Placental epithelial cell (primary cell): ENCODE data around the gene POLR1B. TPM values are rescaled to one million over a fixed set of nuclear protein-coding genes. Genes with fewer than 3 reads are reported as not detected.

Experiments used
- small RNA-seq: library from RNA; depleted of rRNA; stranded (forward); fragments of <200 nt; gene quantifications from one replicate; pipeline ENCODE3, GENCODE V24; 2012
- total RNA-seq: library from RNA; depleted of rRNA; stranded (reverse); fragments of >200 nt; gene quantifications from 2 replicates; pipeline ENCODE4 v1.2.3, GENCODE V29; 2012

Gene POLR1B
- 6.7 and 8.2 TPM in 2 replicates for total RNA-seq

GRCh38 chr2:112542123-112542983 lies at the start of gene POLR1B:
POLR1B (plus strand) TSS chr2:112542465; CDS start chr2:112542495, 30 bp downstream.

GRCh38 chr2:112584134-112584890 lies 42.0 kb downstream of the POLR1B start, which contains the start of gene CHCHD5:
CHCHD5 (plus strand) TSS chr2:112584609; CDS start chr2:112584648, 39 bp downstream.

Small RNAs within 50 kb of the gene (small RNA-seq; reads per million reads assigned to genes)
- gene RF00019, result not detected

Other genes starting within 250 kb of the POLR1B start
- gene RGPD8, start 108.8 kb upstream of the POLR1B start, total RNA-seq, result 6.6 and 8.2 TPM in 2 replicates
- 11.8 and 21.6 TPM in 2 replicates for gene TTL, start 60.3 kb upstream of the POLR1B start, total RNA-seq
- gene CHCHD5, start 42.1 kb downstream of the POLR1B start, total RNA-seq, result 10.6 and 11.3 TPM in 2 replicates
- 13.3 and 14.1 TPM in 2 replicates for gene SLC20A1, start 103.5 kb downstream of the POLR1B start, total RNA-seq
- gene NT5DC4, start 178.6 kb downstream of the POLR1B start, total RNA-seq, result not detected in 2 replicates
- 3.1 and 4.9 TPM in 2 replicates for gene CKAP2L, start 222.1 kb downstream of the POLR1B start, total RNA-seq
- under 0.01 and 0.54 TPM in 2 replicates for gene IL1A, start 242.0 kb downstream of the POLR1B start, total RNA-seq